DMS153 (cell line): ENCODE data around the gene FOXC1.

Experiments
- DNase-seq: peaks from one replicate; lab custom pipeline; 2025; lab: John Stamatoyannopoulos, UW

FOXC1 gene

GRCh38 chr6:1612299-1612973 is 2.7 kb downstream of the FOXC1 start:
- DNase-seq: no peak

- DNase-seq: no peak
Measured at GRCh38 chr6:1612974-1613306, 3.2 kb downstream of the FOXC1 start.

GRCh38 chr6:1613346-1613687 is 3.6 kb downstream of the FOXC1 start:
- no peak for DNase-seq

GRCh38 chr6:1613688-1614447 is 4.2 kb downstream of the FOXC1 start:
- DNase-seq: no peak

DNA sequence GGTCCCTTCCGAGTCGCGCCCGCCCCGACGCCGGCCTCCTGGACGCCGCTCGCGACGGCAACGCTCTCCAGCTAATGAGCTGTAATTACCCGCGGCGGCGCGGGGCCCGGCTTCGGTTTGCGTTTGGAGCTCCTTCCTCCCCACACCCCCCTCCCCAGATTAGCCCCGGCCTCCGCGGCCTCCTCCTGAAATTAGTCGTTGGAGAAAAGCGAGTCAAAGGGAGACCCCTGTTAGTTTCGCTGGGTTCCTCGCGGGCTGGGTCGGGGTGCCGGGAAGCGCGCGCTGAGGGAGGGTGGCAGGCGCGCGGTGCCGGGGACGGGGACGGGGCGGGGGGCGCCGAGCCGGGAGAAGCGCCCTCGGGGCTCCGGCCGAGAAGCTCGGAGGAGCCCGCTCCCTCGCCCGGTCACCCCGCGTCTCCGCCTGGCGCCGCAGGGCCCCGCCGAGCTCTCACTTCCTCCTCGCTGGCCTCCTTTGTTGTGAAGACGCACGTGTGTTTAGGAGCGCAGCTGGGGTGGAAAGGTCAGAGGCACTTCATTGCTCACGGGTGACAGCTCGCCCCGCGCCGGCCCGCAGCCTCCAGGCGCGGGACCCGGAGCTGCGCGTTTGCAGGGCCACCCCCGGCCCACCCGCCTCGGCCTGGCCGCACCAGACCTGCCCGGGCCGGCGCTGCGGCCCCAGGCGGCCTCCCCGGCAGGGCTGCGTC is 4.9 kb downstream of the FOXC1 start:
- no peak for DNase-seq

GRCh38 chr6:1615151-1615852 is 5.6 kb downstream of the FOXC1 start:
- no peak for DNase-seq

GRCh38 chr6:1615853-1616420 is 6.2 kb downstream of the FOXC1 start:
- no peak for DNase-seq

GRCh38 chr6:1616701-1617463 is 7.2 kb downstream of the FOXC1 start:
- no peak for DNase-seq

GRCh38 chr6:1617466-1618310 is 8.0 kb downstream of the FOXC1 start:
- no peak for DNase-seq

DNA sequence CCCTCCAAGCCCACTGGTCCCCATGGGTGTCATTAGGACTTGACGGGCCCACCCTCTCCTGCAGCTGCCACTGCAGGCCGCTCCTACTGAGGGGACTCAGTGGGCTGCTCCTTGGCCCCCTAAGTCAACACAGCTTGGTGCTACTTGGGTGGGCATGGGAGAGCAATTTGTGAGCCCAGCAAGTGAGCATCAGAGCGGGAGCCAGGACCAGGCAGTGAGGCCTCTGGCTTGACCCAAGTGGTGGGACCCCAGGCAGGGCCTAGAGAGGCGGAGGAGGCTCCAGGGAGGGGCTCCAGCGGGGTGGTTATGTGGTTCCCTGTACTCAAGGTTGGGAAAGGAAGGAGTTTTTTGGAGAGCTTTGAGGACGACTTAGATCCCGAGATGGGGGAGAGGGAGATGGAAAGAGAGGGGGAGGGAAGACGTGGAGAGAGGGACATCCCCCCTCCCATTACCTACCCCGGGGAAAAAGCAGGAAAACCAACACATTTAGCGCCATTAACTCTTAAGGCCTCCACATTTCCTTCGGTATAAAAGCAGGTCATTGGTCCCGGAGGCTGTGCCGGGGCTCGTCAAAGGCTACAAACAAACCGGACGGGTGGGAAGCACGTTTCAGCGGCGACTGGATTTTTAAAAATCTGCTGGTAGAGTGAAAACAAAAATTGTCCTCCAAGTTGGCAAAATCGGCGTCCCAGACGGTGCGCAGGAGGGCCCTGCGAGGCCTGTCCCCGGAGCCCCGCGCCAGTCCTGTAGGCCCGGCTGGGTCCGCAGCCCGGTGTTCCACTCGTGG is 8.8 kb downstream of the FOXC1 start:
- DNase-seq: no peak

GRCh38 chr6:1619098-1619672 is 9.5 kb downstream of the FOXC1 start:
- DNase-seq: no peak

DNA sequence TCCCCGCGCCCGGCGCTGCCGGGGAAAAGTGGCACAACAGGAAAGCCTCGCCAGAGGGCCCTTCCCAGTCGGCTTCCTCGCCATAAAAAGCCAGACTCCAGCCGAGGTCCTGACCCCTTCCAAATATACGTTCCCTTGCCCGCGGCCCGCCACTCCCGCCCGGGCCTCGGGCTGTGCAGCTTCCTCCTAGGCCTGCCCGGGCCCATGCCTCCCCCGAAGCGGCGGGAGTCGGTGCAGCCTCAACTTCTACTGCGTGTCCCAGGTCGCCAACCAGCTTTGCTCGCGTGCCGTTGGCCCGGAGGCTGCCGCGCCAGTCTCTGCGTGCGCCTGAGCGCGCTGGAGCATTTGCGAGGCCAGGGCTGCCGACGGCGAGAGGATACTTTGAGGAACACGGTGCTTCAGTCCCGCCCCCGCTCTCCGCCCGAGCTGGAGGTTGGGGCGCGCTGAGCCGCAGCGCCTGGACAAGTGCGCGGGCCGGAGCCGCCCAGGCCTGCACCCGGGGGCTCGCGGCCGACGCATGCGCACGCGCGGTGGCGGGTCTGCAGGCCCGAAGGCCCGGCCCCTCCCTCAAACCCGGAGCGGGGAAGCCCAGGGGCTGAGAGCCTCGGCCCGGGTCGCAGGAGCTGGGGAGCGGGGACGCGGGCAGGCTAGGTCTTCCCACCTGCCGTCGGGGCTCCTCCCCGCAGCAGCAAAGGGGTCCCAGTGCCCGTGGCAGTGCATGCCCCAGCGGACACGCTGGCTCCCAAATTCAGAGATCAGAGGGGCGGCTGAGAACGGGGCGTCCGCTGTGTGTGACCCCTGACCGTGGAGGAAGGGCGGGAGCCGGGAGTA is 10.2 kb downstream of the FOXC1 start:
- no peak for DNase-seq

GRCh38 chr6:1620504-1621069 is 10.9 kb downstream of the FOXC1 start:
- no peak for DNase-seq

DNA sequence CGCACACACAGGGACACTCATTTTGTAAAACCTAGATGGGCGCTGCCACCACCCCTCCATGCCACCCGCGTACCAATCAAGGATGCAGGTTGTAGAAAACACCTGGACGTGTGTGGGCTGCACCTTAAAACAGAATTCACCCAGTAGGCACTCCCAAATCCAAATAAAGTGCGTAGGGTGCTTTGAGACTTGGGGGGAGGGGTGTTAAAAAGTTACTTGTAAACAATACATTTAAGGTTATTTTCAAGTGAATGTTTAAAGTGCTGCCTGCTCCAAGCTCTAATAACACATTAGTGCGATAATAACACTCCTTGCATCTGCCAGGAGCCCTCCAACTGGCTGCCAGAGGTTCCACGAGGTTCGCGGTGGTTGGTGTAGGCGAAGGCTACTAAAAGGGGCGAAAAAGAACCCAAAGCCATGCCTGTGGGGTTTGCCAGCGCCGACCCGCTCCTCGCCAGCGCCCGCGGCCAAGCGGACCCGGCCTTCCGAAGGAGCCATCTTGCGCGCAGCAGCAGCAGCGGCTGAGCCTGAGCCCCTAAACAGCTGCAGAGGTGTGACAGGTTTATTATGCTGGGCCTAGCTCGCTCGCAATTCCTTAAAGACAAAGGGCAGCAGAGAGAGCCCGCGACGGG is 11.5 kb downstream of the FOXC1 start:
- no peak for DNase-seq

GRCh38 chr6:1622220-1622850 is 12.6 kb downstream of the FOXC1 start:
- DNase-seq: no peak

- DNase-seq: no peak
Measured at GRCh38 chr6:1622851-1623768, 13.4 kb downstream of the FOXC1 start.
